Measurements from ENCODE around the gene ELF1.
"Not testable (repeated sequence)": the region's sequence is repeated elsewhere in the genome, so short reads cannot be mapped to it uniquely, and the experiment has no call there.

Gene ELF1

DNA sequence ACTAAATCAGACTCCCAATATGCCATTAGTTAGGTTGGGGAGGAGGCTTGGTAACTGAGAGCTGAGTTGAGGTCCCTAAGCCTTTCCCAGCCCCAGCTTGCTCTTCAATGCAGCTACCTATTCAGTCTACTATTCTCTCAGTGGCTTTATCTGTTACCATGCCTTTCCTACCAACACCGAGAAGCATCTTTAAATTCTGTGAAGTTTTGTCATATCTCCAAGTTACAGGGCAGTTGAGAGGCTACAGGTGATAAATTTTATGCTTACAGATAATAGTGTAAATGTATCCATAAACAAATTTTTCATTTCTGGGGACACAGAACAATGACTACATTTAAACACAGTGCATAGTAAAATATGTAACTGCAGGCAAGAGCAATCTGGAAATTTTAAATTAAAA, 110.6 kb downstream of the ELF1 start:
- DNase-seq (ENCODE audit: low spot score), result no peak
- TF ChIP-seq, protein P1, sequence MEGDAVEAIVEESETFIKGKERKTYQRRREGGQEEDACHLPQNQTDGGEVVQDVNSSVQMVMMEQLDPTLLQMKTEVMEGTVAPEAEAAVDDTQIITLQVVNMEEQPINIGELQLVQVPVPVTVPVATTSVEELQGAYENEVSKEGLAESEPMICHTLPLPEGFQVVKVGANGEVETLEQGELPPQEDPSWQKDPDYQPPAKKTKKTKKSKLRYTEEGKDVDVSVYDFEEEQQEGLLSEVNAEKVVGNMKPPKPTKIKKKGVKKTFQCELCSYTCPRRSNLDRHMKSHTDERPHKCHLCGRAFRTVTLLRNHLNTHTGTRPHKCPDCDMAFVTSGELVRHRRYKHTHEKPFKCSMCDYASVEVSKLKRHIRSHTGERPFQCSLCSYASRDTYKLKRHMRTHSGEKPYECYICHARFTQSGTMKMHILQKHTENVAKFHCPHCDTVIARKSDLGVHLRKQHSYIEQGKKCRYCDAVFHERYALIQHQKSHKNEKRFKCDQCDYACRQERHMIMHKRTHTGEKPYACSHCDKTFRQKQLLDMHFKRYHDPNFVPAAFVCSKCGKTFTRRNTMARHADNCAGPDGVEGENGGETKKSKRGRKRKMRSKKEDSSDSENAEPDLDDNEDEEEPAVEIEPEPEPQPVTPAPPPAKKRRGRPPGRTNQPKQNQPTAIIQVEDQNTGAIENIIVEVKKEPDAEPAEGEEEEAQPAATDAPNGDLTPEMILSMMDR (IDR thresholded peaks at IDR 0.05; ENCODE audit: borderline replicate concordance, control extremely low read depth, extremely low read depth, insufficient read depth, missing control alignments), result no peak
- in situ Hi-C loops (cut with MboI; ENCODE audit: low sequenced_read_pairs, unreplicated experiment), result no loop called here

DNA sequence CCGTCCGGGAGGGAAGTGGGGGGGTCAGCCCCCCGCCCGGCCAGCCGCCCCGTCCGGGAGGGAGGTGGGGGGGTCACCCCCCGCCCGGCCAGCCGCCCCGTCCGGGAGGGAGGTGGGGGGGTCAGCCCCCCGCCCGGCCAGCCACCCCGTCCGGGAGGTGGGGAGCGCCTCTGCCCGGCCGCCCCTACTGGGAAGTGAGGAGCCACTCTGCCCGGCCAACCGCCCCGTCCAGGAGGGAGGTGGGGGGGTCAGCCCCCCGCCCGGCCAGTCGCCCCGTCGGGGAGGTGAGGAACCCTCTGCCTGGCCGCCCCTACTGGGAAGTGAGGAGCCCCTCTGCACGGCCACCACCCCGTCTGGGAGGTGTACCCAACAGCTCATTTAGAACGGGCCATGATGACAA, 118.1 kb downstream of the ELF1 start:
- in situ Hi-C loops (cut with MboI; ENCODE audit: low sequenced_read_pairs, unreplicated experiment); DNase-seq (ENCODE audit: low spot score): not testable (repeated sequence)

DNA sequence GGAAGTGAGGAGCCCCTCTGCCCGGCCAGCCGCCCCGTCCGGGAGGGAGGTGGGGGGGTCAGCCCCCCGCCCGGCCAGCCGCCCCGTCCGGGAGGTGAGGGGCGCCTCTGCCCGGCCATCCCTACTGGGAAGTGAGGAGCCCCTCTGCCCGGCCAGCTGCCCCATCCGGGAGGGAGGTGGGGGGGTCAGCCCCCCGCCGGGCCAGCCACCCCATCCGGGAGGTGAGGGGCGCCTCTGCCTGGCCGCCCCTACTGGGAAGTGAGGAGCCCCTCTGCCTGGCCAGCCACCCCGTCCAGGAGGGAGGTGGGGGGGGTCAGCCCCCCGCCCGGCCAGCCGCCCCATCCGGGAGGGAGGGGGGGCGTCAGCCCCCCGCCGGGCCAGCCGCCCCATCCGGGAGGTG, 118.5 kb downstream of the ELF1 start:
- in situ Hi-C loops (cut with MboI; ENCODE audit: low sequenced_read_pairs, unreplicated experiment), result not testable (repeated sequence)

DNA sequence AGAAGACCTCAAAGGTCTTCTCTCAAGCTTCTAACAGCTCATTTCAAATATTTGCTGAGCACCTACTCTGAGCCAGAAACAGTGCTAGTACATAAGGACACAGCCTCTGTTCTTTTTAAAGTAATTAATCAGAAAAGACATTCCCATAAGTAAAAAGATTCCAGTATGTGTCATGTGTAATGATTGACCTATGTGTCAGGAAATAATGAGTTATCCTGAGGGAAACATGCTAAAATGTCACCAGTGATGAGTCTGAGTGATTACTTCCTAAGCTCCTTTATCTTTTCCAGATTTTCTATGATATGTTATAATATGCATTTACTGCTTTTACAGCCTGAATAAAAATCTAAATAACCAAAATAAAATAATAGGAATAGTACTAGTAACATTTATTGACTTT, 122.1 kb downstream of the ELF1 start:
- TF ChIP-seq, protein P1 (IDR thresholded peaks at IDR 0.05; ENCODE audit: borderline replicate concordance, control extremely low read depth, extremely low read depth, insufficient read depth, missing control alignments), result no peak
- in situ Hi-C loops (cut with MboI; ENCODE audit: low sequenced_read_pairs, unreplicated experiment), result no loop called here
- no peak for DNase-seq (ENCODE audit: low spot score)

More for the DNA sequence above, 118.5 kb downstream of the ELF1 start:
- not testable (repeated sequence) for DNase-seq (ENCODE audit: low spot score)

DNA sequence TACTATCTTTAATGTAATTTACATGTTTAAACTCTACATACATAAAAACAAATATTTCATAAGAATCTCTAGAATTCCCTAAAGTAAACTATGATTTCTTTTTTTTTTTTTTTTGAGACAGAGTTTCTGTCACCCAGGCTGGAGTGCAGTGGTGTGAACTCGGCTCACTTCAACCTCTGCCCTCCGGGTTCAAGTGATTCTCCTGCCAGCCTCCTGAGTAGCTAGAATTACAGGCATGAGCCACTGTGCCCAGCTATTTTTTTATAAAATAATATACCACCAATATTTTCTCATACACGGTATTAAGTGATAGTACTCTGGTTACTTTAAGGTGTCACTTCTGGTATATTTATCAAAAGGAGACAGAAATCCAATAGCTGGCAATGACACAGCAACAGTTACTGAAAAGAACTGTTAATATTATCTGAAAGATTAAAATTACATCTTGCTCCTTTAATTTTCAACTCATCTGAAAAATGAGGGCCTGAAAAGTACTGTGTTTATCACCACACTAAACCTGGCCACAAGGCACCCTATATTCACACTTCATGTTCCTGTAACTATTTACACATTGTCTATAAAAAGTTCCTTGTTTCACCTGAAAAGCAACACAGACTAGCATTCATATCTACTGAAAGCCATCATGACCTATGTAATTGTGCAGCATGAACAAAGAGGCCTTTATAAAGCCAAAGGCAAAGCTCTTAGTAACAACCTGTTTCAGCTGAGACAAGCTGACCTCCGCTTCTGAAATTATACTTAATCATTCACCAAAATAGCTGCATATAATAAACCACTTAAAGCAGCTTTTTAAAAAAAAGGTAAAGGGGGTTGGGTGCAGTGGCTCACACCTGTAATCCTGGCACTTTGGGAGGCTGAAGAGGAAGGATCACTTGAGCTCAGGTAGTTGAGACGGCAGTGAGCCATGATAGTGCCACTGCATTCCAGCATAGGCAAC, 123.6 kb downstream of the ELF1 start:
- TF ChIP-seq, protein P1 (IDR thresholded peaks at IDR 0.05; ENCODE audit: borderline replicate concordance, control extremely low read depth, extremely low read depth, insufficient read depth, missing control alignments), result no peak
- in situ Hi-C loops (cut with MboI; ENCODE audit: low sequenced_read_pairs, unreplicated experiment), result no loop called here
- DNase-seq (ENCODE audit: low spot score), result no peak

DNA sequence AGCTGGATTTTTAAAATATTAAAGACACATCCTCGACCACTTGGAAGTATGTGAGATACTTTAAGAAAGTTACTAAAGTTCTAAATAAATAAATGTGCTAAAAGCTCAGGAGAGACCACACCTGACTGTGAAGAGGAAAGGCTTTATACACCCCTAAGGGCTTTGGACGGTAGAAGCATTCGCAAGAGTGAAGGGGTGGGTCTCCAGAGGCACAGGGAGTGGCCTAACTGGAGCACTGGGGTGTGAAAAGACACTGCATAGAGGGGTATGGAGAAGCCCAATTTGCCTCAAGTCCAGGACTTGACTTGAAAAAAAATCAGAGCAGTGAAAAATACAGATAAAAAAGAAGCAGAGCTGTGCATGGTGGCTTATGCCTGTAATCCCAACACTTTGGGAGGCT, 125.5 kb downstream of the ELF1 start:
- in situ Hi-C loops (cut with MboI; ENCODE audit: low sequenced_read_pairs, unreplicated experiment), result not testable (repeated sequence)

DNA sequence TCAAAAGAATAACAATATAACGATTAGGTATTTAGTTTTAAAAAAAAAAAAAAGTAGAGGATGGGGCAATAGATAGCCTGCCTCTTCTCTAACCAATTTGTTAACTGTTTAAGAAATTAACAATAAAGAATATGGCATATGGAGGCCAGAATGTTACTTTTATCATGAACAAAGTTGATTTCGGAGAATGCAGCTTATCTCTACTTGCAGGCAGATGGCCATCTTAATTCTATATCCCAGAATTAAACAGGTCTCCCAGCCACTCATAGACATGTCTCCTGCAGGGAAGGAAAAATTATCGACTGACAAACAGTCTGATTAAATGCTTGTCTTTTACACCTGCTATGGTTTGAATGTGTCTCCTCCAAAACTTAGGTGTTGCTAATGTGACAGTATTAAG, 133.1 kb downstream of the ELF1 start:
- in situ Hi-C loops (cut with MboI; ENCODE audit: low sequenced_read_pairs, unreplicated experiment), result no loop called here

More for the DNA sequence above, 125.5 kb downstream of the ELF1 start:
- not testable (repeated sequence) for DNase-seq (ENCODE audit: low spot score)

DNA sequence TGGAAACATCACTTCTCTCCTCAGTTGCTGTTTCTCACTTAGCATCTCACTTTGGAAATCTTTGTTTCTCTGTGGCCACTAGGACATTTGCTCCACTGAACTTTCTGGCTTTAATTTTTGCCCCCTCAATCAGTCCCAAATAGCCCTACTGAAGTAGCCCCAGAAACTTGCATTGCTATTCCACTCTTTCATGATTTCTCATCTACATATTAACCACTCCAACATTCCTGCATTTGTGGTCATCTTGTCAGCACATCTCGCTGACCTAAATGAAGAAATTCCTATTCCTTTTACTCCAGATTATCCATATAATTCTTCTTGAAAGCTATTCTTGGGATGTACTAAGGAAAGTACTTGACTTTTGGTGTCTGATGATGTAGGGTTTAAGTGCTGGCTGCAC, 134.9 kb downstream of the ELF1 start:
- DNase-seq (ENCODE audit: low spot score), result not testable (repeated sequence)

More for the DNA sequence above, 133.1 kb downstream of the ELF1 start:
- no peak for DNase-seq (ENCODE audit: low spot score)
- TF ChIP-seq, protein P1 (IDR thresholded peaks at IDR 0.05; ENCODE audit: borderline replicate concordance, control extremely low read depth, extremely low read depth, insufficient read depth, missing control alignments), result no peak

More for the DNA sequence above, 134.9 kb downstream of the ELF1 start:
- in situ Hi-C loops (cut with MboI; ENCODE audit: low sequenced_read_pairs, unreplicated experiment), result not testable (repeated sequence)

All from GM13976 (cell line).